Suprapubic skin (tissue), 4 donors: Measurements from ENCODE around the gene GET4.

Experiments
- CTCF ChIP-seq, 2 donors: fragments of 200-600 bp in 1 of 2; fragments of 450-650 bp in 1 of 2; sonication (generic) in 1 of 2; IDR thresholded peaks; one replicate each; pipeline ENCODE4 v1.5.1; 2016 to 2019; ENCODE audit warnings: antibody characterized with exemption in 2 of 2, mild to moderate bottlenecking in 1 of 2, moderate library complexity in 1 of 2
- EP300 ChIP-seq: sonication (generic); formaldehyde crosslinking; IDR thresholded peaks from one replicate; pipeline ENCODE4 v1.6.1; 2017; ENCODE audit warnings: antibody characterized with exemption
- POLR2A ChIP-seq, 2 donors: fragments of 450-650 bp; IDR thresholded peaks; one replicate each; pipeline ENCODE4 v1.6.1; 2017; ENCODE audit warnings: antibody characterized with exemption in 2 of 2, mild to moderate bottlenecking in 2 of 2, moderate library complexity in 2 of 2
- POLR2AphosphoS5 ChIP-seq, 3 donors: sonication (generic); formaldehyde crosslinking; IDR thresholded peaks; one replicate each; pipeline ENCODE4 v1.6.1; 2017; ENCODE audit warnings: antibody characterized with exemption in 3 of 3

GRCh38 chr7:924541-925231 is 48.3 kb downstream of the GET4 start:
- TF ChIP-seq POLR2A (IDR thresholded peaks at IDR 0.05) (no peak), CTCF (IDR thresholded peaks at IDR 0.05) (no peak), POLR2AphosphoS5 (IDR thresholded peaks at IDR 0.05) (no peak), EP300 (no peak)
